RWPE2 (cell line): ENCODE results near the gene GATAD2A.

Experiments
- ATAC-seq: fragments of 200-7000 bp; cut with Tn5 transposase; 3 replicates; pipeline ENCODE4 v1.9.1; 2021; ENCODE audit warnings: low read depth
- DNase-seq: peaks from one replicate; pipeline ENCODE4 v3.0.0-alpha.2; 2020; ENCODE audit warnings: low spot score
- H3K27ac ChIP-seq: fragments of 450-650 bp; 2 replicates; pipeline ENCODE4 v1.5.1; 2017; ENCODE audit warnings: mild to moderate bottlenecking; ENCODE audit not compliant: poor library complexity, severe bottlenecking
- H3K27me3 ChIP-seq: fragments of 250-450 bp; sonication (Bioruptor Pico); 2 replicates; pipeline ENCODE4 v1.5.1; 2021; ENCODE audit warnings: mild to moderate bottlenecking, moderate library complexity; ENCODE audit not compliant: insufficient read depth, poor library complexity, severe bottlenecking
- H3K36me3 ChIP-seq: fragments of 250-450 bp; sonication (Bioruptor Pico); 2 replicates; pipeline ENCODE4 v1.5.1; 2020; ENCODE audit warnings: low read depth, mild to moderate bottlenecking, moderate library complexity
- H3K4me1 ChIP-seq: fragments of 250-450 bp; sonication (Bioruptor Pico); 2 replicates; pipeline ENCODE4 v1.5.1; 2021; ENCODE audit warnings: mild to moderate bottlenecking, moderate library complexity; ENCODE audit not compliant: insufficient read depth, poor library complexity, severe bottlenecking
- H3K4me3 ChIP-seq: fragments of 250-450 bp; sonication (Bioruptor Pico); 2 replicates; pipeline ENCODE4 v1.5.1; 2021; ENCODE audit warnings: mild to moderate bottlenecking, moderate library complexity; ENCODE audit not compliant: severe bottlenecking
- H3K9me3 ChIP-seq: fragments of 250-450 bp; sonication (Bioruptor Pico); 2 replicates; pipeline ENCODE4 v1.5.1; 2021; ENCODE audit warnings: mild to moderate bottlenecking, moderate library complexity; ENCODE audit not compliant: severe bottlenecking
- TF ChIP-seq, protein P1 (sequence below): fragments of 450-650 bp; IDR thresholded peaks from one replicate; pipeline ENCODE4 v1.5.1; 2017; ENCODE audit warnings: mild to moderate bottlenecking, moderate library complexity; ENCODE audit not compliant: poor library complexity, severe bottlenecking

Gene GATAD2A

DNA sequence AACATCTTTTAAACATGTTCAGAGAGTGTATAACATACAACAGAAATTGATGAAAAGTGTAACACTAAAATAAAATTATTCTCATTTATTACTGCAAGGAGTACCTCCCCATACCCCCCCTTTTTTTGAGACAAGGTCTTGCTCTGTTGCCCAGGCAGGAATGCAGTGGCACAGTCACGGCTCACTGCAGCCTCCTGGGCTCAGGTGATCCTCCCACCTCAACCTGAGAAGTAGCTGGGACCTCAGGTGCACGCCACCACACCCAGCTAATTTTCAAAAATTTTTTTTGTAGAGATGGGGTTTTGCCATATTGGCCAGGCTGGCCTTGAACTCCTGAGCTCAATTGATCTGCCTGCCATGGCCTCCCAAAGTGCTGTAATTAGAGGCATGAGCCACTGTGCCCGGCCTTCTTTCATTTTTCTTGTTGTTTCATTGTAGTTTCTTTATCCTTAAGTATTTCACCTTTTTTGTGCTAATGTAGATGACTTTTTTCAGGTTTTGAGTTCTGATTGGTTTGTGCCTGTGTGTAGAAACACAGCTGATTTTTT is 28.3 kb downstream of the GATAD2A start:
- DNase-seq: no peak
- no peak for ATAC-seq
- no peaks in the 10 kb centered on the region for H3K4me1 ChIP-seq
- TF ChIP-seq, protein P1, sequence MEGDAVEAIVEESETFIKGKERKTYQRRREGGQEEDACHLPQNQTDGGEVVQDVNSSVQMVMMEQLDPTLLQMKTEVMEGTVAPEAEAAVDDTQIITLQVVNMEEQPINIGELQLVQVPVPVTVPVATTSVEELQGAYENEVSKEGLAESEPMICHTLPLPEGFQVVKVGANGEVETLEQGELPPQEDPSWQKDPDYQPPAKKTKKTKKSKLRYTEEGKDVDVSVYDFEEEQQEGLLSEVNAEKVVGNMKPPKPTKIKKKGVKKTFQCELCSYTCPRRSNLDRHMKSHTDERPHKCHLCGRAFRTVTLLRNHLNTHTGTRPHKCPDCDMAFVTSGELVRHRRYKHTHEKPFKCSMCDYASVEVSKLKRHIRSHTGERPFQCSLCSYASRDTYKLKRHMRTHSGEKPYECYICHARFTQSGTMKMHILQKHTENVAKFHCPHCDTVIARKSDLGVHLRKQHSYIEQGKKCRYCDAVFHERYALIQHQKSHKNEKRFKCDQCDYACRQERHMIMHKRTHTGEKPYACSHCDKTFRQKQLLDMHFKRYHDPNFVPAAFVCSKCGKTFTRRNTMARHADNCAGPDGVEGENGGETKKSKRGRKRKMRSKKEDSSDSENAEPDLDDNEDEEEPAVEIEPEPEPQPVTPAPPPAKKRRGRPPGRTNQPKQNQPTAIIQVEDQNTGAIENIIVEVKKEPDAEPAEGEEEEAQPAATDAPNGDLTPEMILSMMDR: no peak
- H3K27me3 ChIP-seq: no peaks in the 10 kb centered on the region
- no peaks in the 10 kb centered on the region for H3K9me3 ChIP-seq
- no peak overlapping the region for H3K4me3 ChIP-seq
- peaks cover 4% of the 10 kb centered on the region; the same call in 1 of the 2 replicates for H3K36me3 ChIP-seq
- no peak overlapping the region for H3K27ac ChIP-seq

DNA sequence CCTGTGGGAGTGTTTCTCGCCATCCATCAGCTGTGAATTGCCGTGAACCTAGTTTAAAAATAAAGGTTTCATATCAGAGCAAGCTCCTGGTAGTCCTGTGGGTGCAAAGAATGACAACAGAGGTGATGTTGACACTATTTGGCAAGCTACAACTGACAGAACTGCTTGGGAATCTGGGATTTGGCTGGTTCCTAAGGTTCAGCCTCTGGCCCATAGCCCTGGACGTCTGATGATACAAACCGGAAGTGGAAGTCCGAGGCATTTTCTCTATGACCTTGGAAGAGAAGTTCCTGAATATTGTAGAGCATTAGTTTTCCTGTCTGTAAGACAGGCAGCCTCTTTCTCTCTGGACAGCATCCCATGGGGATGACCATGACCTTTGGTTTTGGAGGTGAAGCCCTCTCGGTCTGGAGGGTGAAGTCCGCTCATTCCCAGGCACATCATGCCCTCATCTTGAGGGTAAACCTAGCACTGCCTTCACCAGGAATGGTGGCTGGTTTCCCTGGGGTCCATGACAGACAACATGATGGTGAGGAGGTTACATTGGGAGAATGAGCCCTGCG is 29.1 kb downstream of the GATAD2A start:
- DNase-seq: no peak
- Histone ChIP-seq H3K9me3 (no peaks in the 10 kb centered on the region), H3K36me3 (peaks cover 4% of the 10 kb centered on the region; the same call in 1 of the 2 replicates), H3K4me1 (no peaks in the 10 kb centered on the region), H3K4me3 (no peak overlapping the region), H3K27me3 (no peaks in the 10 kb centered on the region), H3K27ac (no peak overlapping the region)
- TF ChIP-seq, protein P1: no peak
- ATAC-seq: no peak

DNA sequence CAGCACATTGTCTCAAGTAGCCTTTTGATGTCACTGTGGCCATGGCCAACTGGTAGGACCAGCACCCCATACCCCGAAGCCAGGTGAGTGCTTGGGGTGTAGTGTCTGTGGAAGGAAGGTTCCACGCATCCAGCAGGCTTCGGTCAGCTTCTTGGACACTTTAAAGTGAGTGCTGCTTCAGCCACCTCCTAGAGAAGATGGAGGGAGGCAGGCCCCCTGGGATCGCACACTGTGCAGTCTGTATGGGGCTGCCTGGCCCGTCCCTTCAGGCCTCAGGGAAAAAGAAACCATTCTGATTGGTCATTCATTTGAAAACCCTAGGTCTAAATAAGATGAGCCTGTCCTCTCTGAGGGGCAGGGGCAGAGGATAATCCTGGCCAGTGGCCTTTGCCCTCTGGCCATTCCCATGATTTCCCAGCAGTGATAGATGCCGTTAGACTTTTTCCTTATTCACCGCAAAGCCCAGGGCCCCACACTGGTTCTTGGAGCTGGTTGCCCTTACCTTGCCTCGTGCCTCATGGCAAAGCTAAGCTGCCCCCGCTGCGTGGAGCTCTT is 30.7 kb downstream of the GATAD2A start:
- no peaks in the 10 kb centered on the region for H3K4me1 ChIP-seq
- DNase-seq (no peak), ATAC-seq (no peak)
- peaks cover 4% of the 10 kb centered on the region; the same call in 1 of the 2 replicates for H3K36me3 ChIP-seq
- H3K4me3 ChIP-seq: no peak overlapping the region
- H3K27me3 ChIP-seq: no peaks in the 10 kb centered on the region
- H3K9me3 ChIP-seq: no peaks in the 10 kb centered on the region
- H3K27ac ChIP-seq: no peak overlapping the region
- TF ChIP-seq, protein P1: no peak

DNA sequence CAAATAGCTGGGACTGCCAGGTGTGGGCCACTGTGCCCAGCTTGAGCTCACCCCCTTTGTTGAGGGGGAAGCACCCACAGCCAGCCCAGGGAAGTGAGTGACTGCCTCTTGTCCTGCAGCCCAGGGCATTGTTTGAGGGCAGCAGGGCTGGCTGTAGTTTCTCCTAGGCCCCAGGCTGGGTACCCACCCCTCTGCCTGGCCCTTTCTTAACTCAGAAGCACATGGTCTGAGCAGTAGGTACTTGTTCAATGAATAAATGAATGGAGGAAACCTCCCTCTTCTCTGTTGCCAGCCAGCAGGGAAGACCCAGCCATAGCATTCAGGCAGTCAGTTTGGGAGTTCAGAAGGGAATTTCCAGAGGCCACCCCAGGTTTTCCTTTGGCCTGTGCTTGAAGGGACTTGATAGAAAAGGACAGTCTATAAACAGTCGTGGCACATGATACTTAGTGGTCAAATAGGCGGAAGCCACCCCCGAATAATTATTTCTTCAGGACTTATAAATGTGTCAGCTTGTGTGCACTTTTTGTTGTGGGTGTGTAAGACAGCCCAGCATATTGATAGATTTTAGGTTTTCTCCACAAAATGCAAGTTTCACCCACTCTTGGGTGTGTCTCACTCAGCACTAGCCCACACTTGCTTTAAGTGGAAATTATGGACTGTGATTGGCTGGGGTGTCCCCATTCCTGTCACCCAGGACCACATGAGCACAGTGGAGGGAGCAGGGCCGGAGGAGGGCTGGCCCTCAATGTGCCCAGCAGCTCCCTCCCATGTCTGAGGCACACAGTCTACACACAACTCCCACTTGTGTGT is 33.1 kb downstream of the GATAD2A start:
- H3K9me3 ChIP-seq: no peaks in the 10 kb centered on the region
- no peaks in the 10 kb centered on the region for H3K27me3 ChIP-seq
- TF ChIP-seq, protein P1: no peak
- DNase-seq (no peak), ATAC-seq (no peak)
- H3K36me3 ChIP-seq: peaks cover under 1% of the 10 kb centered on the region
- H3K27ac ChIP-seq: no peak overlapping the region
- H3K4me3 ChIP-seq: no peak overlapping the region
- H3K4me1 ChIP-seq: no peaks in the 10 kb centered on the region
